Psoas muscle (tissue), 8 donors: ENCODE measurements around the gene KRT12. TPM values are rescaled to one million over a fixed set of nuclear protein-coding genes. Genes with fewer than 3 reads are reported as not detected.

Source experiments
- ATAC-seq, 4 donors: fragments of 200-7000 bp; cut with Tn5 transposase; one replicate each; pipeline ENCODE4 v1.9.1; 2020; ENCODE audit warnings: moderate library complexity in 3 of 4, mild to moderate bottlenecking in 2 of 4
- DNase-seq, 2 donors: peaks; one replicate each; pipeline ENCODE4 v3.0.0-alpha.2; 2020
- H3K27ac ChIP-seq: fragments of 200-600 bp; one replicate; pipeline ENCODE4 v1.8.0; 2022
- H3K27me3 ChIP-seq, 3 donors: fragments of 200-600 bp in 1 of 3; one replicate each; pipeline versions ENCODE4 v1.6.1 to v1.8.0; 2013 to 2022; ENCODE audit warnings: low read length in 2 of 3, mild to moderate bottlenecking in 2 of 3, moderate library complexity in 1 of 3; ENCODE audit not compliant: insufficient read depth in 3 of 3
- H3K36me3 ChIP-seq, 2 donors: fragments of 200-600 bp in 1 of 2; one replicate each; pipeline versions ENCODE4 v1.6.1 to v1.8.0; 2013 to 2022; ENCODE audit warnings: low read depth in 1 of 2, mild to moderate bottlenecking in 1 of 2, moderate library complexity in 1 of 2; ENCODE audit not compliant: insufficient read depth in 1 of 2
- H3K4me1 ChIP-seq: fragments of 200-600 bp; one replicate; pipeline ENCODE4 v1.8.0; 2022
- H3K4me3 ChIP-seq: fragments of 200-600 bp; one replicate; pipeline ENCODE4 v1.8.0; 2022; ENCODE audit warnings: mild to moderate bottlenecking
- H3K9me3 ChIP-seq: fragments of 200-600 bp; one replicate; pipeline ENCODE4 v1.8.0; 2022
- CTCF ChIP-seq: fragments of 200-600 bp; IDR thresholded peaks from one replicate; pipeline ENCODE4 v1.8.0; 2022; ENCODE audit warnings: antibody characterized with exemption
- WGBS, 3 donors: extraction: QIAGEN DNeasy Blood & Tissue Kit; methylation state at CpG; one replicate each; pipeline versions ENCODE4 v1.1.6 to v1.1.7; 2013; 5-methylcytosine and 5-hydroxymethylcytosine counted together
- intact Hi-C, 2 donors: fragments of 100-400 bp; cut with DNase I; formaldehyde crosslinking; loops; one replicate each; pipeline versions ENCODE4 v1.11.0 to v1.14.2; 2022
- polyA plus RNA-seq, 3 donors: library from polyadenylated mRNA; stranded (reverse); fragments of 200-250 nt; gene quantifications; one replicate each; pipeline ENCODE4 v1.2.3, GENCODE V29; 2013
- total RNA-seq, 4 donors: library from RNA; stranded (reverse); fragmentation: NEBNext Ultra II Directional in 2 of 4; extraction: Animal tissue kit (Norgen Biotek cat#: 25700) in 2 of 4; gene quantifications; one replicate each; pipeline versions ENCODE4 v1.2.1 to v1.2.4, GENCODE V29; 2021 to 2023
- donor health status: healthy with polysubstance abuse.
- donor health status: DM: no; HTN: no; CAD: no; lungs with moderate emphysema.
- donor health status: Bipolar disorder and iron deficiency.
- donor health status: healthy.
- donor health status: DM: yes; HTN: yes; CAD: no.
- donor health status: DM: no; HTN: no; CAD: no.
- donor health status: DM: no; HTN: no; CAD: no.
- donor health status: DM: yes; HTN: yes; CAD: no.

Gene KRT12
- total and polyA plus RNA-seq, 7 donors = not detected

- ATAC-seq (no peak), DNase-seq (no peak)
- Histone ChIP-seq H3K4me1 (peaks cover 17% of the 10 kb centered on the region), H3K36me3 (no peaks in the 10 kb centered on the region), H3K9me3 (no peaks in the 10 kb centered on the region), H3K27me3 (no peaks in the 10 kb centered on the region), H3K4me3 (no peak overlapping the region), H3K27ac (no peak overlapping the region)
- no peak for TF ChIP-seq CTCF
- WGBS, 3 donors = 73 to 91% (median 80%) methylated on average over 3 of the region's 3 CpGs
- intact Hi-C loops = no loop called here
These were observed 47.2 kb upstream of the KRT12 start for GRCh38 chr17:40914075-40914855.

GRCh38 chr17:40912486-40913210, 45.6 kb upstream of the KRT12 start:
- H3K9me3 ChIP-seq = no peaks in the 10 kb centered on the region
- no peak overlapping the region for H3K4me3 ChIP-seq
- no peaks in the 10 kb centered on the region for H3K36me3 ChIP-seq
- intact Hi-C loops = no loop called here
- peaks cover 17% of the 10 kb centered on the region for H3K4me1 ChIP-seq
- H3K27ac ChIP-seq = no peak overlapping the region
- ATAC-seq (no peak), DNase-seq (no peak)
- 88 to 91% (median 90%) methylated on average over 13 of the region's 13 CpGs for WGBS, 3 donors
- no peak for TF ChIP-seq CTCF
- H3K27me3 ChIP-seq = peaks cover 0 to 3% (median 0%) of the 10 kb centered on the region in 3 donors

- intact Hi-C loops = no loop called here
- no peaks in the 10 kb centered on the region for H3K36me3 ChIP-seq
These were observed 43.4 kb upstream of the KRT12 start for GRCh38 chr17:40910441-40910841.

GRCh38 chr17:40909755-40910154, 42.7 kb upstream of the KRT12 start:
- Histone ChIP-seq H3K27me3 (peaks cover 0 to 18% (median 2%) of the 10 kb centered on the region in 3 donors), H3K36me3 (no peaks in the 10 kb centered on the region), H3K27ac (peak overlapping the region; percentile 49), H3K4me3 (no peak overlapping the region), H3K4me1 (peaks cover 17% of the 10 kb centered on the region), H3K9me3 (no peaks in the 10 kb centered on the region)
- intact Hi-C loops = loop anchor here (2.0 to 10.0 kb wide), 5 partner anchors 413 to 738 kb away; no protein-coding TSS in a partner anchor
- TF ChIP-seq CTCF = no peak
- DNase-seq (no peak), ATAC-seq (peak in 3 of 4 donors; percentile 21 to 44 (median 42))
- WGBS, 3 donors = 55 to 62% (median 61%) methylated on average over 4 of the region's 4 CpGs

More at GRCh38 chr17:40910441-40910841, 43.4 kb upstream of the KRT12 start:
- Histone ChIP-seq H3K9me3 (no peaks in the 10 kb centered on the region), H3K4me3 (no peak overlapping the region), H3K27me3 (peaks cover 0 to 13% (median 0%) of the 10 kb centered on the region in 3 donors), H3K27ac (peak overlapping the region; percentile 49), H3K4me1 (peaks cover 17% of the 10 kb centered on the region)
- no peak for TF ChIP-seq CTCF
- WGBS, 3 donors = 35 to 53% (median 40%) methylated on average over 3 of the region's 3 CpGs
- peak; percentile 64 to 90 (median 76) for ATAC-seq
- DNase-seq = no peak
